Uterus (tissue), 2 donors: ENCODE measurements around the gene B9D2.

Experiments
- CTCF ChIP-seq, 4 experiments: fragments of 200-600 bp in 2 of 4; fragments of 450-650 bp in 2 of 4; sonication (generic) in 2 of 4; IDR thresholded peaks; one replicate each; pipeline ENCODE4 v1.5.1; 2016 to 2019; ENCODE audit warnings: antibody characterized with exemption in 4 of 4, mild to moderate bottlenecking in 2 of 4, moderate library complexity in 1 of 4
- POLR2A ChIP-seq, 2 donors: fragments of 450-650 bp; IDR thresholded peaks; one replicate each; pipeline ENCODE4 v1.6.1; 2016; ENCODE audit warnings: antibody characterized with exemption in 2 of 2, mild to moderate bottlenecking in 1 of 2, moderate library complexity in 1 of 2

DNA sequence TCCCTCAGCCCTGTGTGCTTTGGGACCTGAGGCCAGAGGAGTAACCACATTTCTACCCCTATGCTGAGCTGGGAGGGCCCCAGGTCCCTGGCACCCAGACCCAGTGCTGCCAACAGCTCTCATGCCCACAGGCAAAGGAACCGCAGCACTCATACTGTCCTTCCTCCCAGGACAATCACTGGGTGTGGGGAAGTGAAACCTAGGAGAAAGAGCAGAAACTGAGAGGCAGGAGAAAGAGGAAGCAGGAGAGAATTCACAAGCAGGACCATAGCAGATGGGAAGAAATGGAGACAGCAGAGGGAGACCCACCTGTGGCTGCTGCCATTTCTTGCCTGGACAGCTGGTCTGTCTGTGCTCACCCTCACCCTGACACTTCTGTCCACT, 35.1 kb downstream of the B9D2 start:
- TF ChIP-seq CTCF (IDR thresholded peaks at IDR 0.05), result no peak
- TF ChIP-seq POLR2A (IDR thresholded peaks at IDR 0.05), result no peak
